Trophoblast cell (in vitro differentiated cells and primary cell): Measurements from ENCODE around the gene TOPBP1.
A peak's percentile ranks its signal among the peaks of the same experiment; 100 is the strongest.

Experiments used
- DNase-seq, 2 donors: peaks; one replicate each; pipeline ENCODE4 v3.0.0-alpha.2; 2016
- H2AFZ ChIP-seq: 2 replicates; pipeline ENCODE4 v1.6.1; 2013; ENCODE audit warnings: low read length, moderate library complexity, mild to moderate bottlenecking; ENCODE audit not compliant: insufficient read depth, poor library complexity
- H2AK5ac ChIP-seq: 2 replicates; pipeline ENCODE4 v1.6.1; 2013; ENCODE audit warnings: mild to moderate bottlenecking, low read length
- H2BK120ac ChIP-seq: 2 replicates; pipeline ENCODE4 v1.6.1; 2013; ENCODE audit warnings: low read length, mild to moderate bottlenecking, moderate library complexity; ENCODE audit not compliant: insufficient read depth, poor library complexity
- H2BK12ac ChIP-seq: 2 replicates; pipeline ENCODE4 v1.6.1; 2013; ENCODE audit warnings: mild to moderate bottlenecking, low read length, moderate library complexity
- H2BK5ac ChIP-seq: 2 replicates; pipeline ENCODE4 v1.6.1; 2013; ENCODE audit warnings: low read length, low read depth, moderate library complexity, mild to moderate bottlenecking; ENCODE audit not compliant: poor library complexity
- H3K14ac ChIP-seq: 2 replicates; pipeline ENCODE4 v1.6.1; 2013; ENCODE audit warnings: mild to moderate bottlenecking, low read length
- H3K18ac ChIP-seq: 2 replicates; pipeline ENCODE4 v1.6.1; 2013; ENCODE audit warnings: mild to moderate bottlenecking, low read length
- H3K23ac ChIP-seq: 2 replicates; pipeline ENCODE4 v1.6.1; 2013; ENCODE audit warnings: low read length
- H3K27ac ChIP-seq: 2 replicates; pipeline ENCODE4 v1.5.1; 2013; ENCODE audit warnings: low read depth, mild to moderate bottlenecking, inconsistent platforms, low read length, moderate library complexity
- H3K27me3 ChIP-seq: 2 replicates; pipeline ENCODE4 v1.6.1; 2013; ENCODE audit warnings: inconsistent platforms, mild to moderate bottlenecking, low read length, moderate library complexity; ENCODE audit not compliant: insufficient read depth
- H3K36me3 ChIP-seq, 2 experiments: 1 replicate in 1 of 2; 2 replicates in 1 of 2; pipeline ENCODE4 v1.6.1; 2013; ENCODE audit warnings: low read length in 2 of 2, mild to moderate bottlenecking in 2 of 2, moderate library complexity in 1 of 2; ENCODE audit not compliant: insufficient read depth in 2 of 2, control insufficient read depth in 1 of 2
- H3K4ac ChIP-seq: 2 replicates; pipeline ENCODE4 v1.6.1; 2013; ENCODE audit warnings: low read depth, mild to moderate bottlenecking, low read length, moderate library complexity
- H3K4me1 ChIP-seq, 2 experiments: 1 replicate in 1 of 2; 2 replicates in 1 of 2; pipeline ENCODE4 v1.6.1; 2013; ENCODE audit warnings: low read length in 2 of 2, mild to moderate bottlenecking in 2 of 2, moderate library complexity in 1 of 2; ENCODE audit not compliant: insufficient read depth in 2 of 2, control insufficient read depth in 1 of 2
- H3K4me2 ChIP-seq: 2 replicates; pipeline ENCODE4 v1.6.1; 2013; ENCODE audit warnings: inconsistent platforms, mild to moderate bottlenecking, low read length, moderate library complexity
- H3K4me3 ChIP-seq: 2 replicates; pipeline ENCODE4 v1.5.1; 2013; ENCODE audit warnings: mild to moderate bottlenecking, low read depth, low read length, inconsistent platforms
- H3K79me1 ChIP-seq: one replicate; pipeline ENCODE4 v1.6.1; 2013; ENCODE audit warnings: low read length
- H3K79me2 ChIP-seq: 2 replicates; pipeline ENCODE4 v1.6.1; 2013; ENCODE audit warnings: low read length, mild to moderate bottlenecking; ENCODE audit not compliant: control insufficient read depth, insufficient read depth, poor library complexity
- H3K9ac ChIP-seq: 2 replicates; pipeline ENCODE4 v1.6.1; 2013; ENCODE audit warnings: mild to moderate bottlenecking, low read length
- H3K9me3 ChIP-seq: 2 replicates; pipeline ENCODE4 v1.6.1; 2013; ENCODE audit warnings: low read depth, mild to moderate bottlenecking, control low read depth, inconsistent platforms, low read length; ENCODE audit not compliant: insufficient read depth
- H4K12ac ChIP-seq: 2 replicates; pipeline ENCODE4 v1.6.1; 2013; ENCODE audit warnings: low read depth, mild to moderate bottlenecking, low read length, moderate library complexity
- H4K8ac ChIP-seq: 2 replicates; pipeline ENCODE4 v1.6.1; 2013; ENCODE audit warnings: low read depth, mild to moderate bottlenecking, low read length, moderate library complexity
- H4K91ac ChIP-seq: one replicate; pipeline ENCODE4 v1.6.1; 2013; ENCODE audit warnings: low read depth, mild to moderate bottlenecking, low read length, moderate library complexity
- WGBS: extraction: QIAGEN DNeasy Blood & Tissue Kit; methylation state at CpG from one replicate; pipeline ENCODE4 v1.1.7; 2013; ENCODE audit warnings: missing lambda C conversion rate; ENCODE audit not compliant: insufficient read length, insufficient coverage; ENCODE audit errors: extremely low coverage; 5-methylcytosine and 5-hydroxymethylcytosine counted together

TOPBP1 gene

DNA sequence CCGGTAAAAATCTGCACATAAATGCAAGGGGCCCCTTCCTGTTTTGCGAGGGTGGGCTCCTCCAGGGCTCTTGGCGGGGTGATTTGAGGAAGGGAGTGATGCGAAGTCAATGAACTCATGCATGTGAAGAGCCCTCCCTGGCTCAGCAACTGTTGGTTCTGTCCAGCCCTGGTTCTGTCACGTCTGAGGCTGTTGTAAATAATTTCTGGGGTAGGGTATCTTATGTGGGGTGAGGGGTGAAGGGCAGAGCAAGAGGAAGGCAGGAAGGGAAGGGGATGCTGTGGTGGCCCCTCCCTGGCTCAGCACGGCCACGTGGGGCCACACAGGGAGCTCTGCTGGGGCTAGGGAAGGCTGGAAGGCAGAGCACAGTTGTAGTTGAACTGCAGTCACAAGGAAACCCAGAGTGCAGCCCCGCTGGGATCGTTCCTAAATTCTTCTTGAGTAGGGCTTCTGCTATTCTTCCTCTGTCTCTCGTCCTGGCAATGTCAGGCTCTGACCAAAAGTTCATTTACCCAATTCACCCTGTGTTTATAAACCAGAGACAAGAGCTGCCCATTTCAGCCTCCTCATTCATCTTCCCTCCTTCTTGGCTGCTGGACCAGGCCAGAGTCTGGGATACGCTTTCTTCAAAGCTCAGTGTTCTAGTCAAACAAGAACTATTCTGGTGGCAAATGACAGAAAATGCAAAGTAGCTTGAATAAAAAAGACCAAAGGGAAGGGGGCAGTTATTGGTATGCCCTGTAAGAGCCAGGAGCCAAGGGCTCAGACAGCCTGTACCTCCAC lies 14.8 kb upstream of the TOPBP1 start:
- Histone ChIP-seq H3K27ac (no peak overlapping the region), H2BK5ac (no peak overlapping the region), H3K4me1 (peaks cover 2 to 4% of the 10 kb centered on the region in 2 experiments), H3K79me1 (no peaks in the 10 kb centered on the region), H3K9me3 (peaks cover 3% of the 10 kb centered on the region), H3K4me3 (no peak overlapping the region), H3K36me3 (no peaks in the 10 kb centered on the region), H3K18ac (no peak overlapping the region), H2AFZ (no peak overlapping the region), H2BK120ac (no peak overlapping the region), H2AK5ac (no peak overlapping the region), H3K14ac (no peak overlapping the region), H4K12ac (no peak overlapping the region), H3K79me2 (no peaks in the 10 kb centered on the region), H3K23ac (no peak overlapping the region), H2BK12ac (no peak overlapping the region), H3K9ac (no peak overlapping the region), H3K4ac (no peak overlapping the region), H3K4me2 (no peak overlapping the region), H4K8ac (no peak overlapping the region), H4K91ac (no peak overlapping the region), H3K27me3 (peaks cover 9% of the 10 kb centered on the region)
- no CpG with 5 or more reads among the region's 11 CpGs for WGBS
- no peak for DNase-seq

DNA sequence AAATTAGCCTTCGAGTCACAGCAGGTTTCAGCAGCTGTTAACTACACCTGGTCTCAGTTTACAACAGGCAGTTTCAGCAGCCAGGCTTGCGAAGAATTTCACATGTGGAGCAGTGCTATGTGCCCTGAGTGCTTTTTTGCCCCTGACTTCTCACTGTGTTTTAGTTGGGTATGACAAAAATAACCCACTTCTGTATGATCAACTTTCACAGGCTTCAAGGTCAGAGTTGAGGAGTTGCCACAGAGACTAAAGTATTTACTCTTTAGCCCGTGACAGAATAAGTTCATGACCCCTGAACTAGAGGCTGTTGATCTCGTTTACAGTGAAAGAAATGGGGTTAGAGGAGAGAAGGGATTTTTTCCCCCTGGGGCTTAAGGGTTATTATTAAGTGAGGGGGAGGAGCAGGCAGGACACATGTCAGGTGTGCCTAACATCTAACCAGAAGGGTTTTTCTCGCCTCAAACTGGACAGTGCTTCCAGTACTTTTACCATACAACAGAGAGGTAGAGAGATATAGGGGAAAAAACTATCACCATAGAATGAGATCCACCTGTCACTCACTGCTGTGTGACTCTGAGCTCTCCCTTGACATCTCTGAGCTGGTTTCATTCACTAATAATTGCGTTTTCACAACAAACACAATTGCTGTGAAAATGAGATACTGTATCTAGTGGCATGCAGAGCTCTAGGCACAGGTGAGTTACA lies 14.0 kb upstream of the TOPBP1 start:
- H3K36me3 ChIP-seq = no peaks in the 10 kb centered on the region
- no peak overlapping the region for H2BK120ac ChIP-seq
- H2BK12ac ChIP-seq = no peak overlapping the region
- H3K27ac ChIP-seq = no peak overlapping the region
- no peaks in the 10 kb centered on the region for H3K9me3 ChIP-seq
- no peak overlapping the region for H2AFZ ChIP-seq
- no peak overlapping the region for H4K8ac ChIP-seq
- no CpG with 5 or more reads among the region's 6 CpGs for WGBS
- no peak overlapping the region for H4K91ac ChIP-seq
- no peak overlapping the region for H3K9ac ChIP-seq
- no peak overlapping the region for H3K23ac ChIP-seq
- H3K4me2 ChIP-seq = no peak overlapping the region
- no peak overlapping the region for H3K18ac ChIP-seq
- no peaks in the 10 kb centered on the region for H3K79me2 ChIP-seq
- H3K4me1 ChIP-seq = peaks cover 2 to 4% of the 10 kb centered on the region in 2 experiments
- H2BK5ac ChIP-seq = no peak overlapping the region
- H3K79me1 ChIP-seq = no peaks in the 10 kb centered on the region
- no peak overlapping the region for H2AK5ac ChIP-seq
- no peak overlapping the region for H3K4me3 ChIP-seq
- H3K27me3 ChIP-seq = peaks cover 9% of the 10 kb centered on the region
- DNase-seq = peak in 1 of 2 donors; percentile 10
- H4K12ac ChIP-seq = no peak overlapping the region
- H3K14ac ChIP-seq = no peak overlapping the region
- H3K4ac ChIP-seq = no peak overlapping the region

DNA sequence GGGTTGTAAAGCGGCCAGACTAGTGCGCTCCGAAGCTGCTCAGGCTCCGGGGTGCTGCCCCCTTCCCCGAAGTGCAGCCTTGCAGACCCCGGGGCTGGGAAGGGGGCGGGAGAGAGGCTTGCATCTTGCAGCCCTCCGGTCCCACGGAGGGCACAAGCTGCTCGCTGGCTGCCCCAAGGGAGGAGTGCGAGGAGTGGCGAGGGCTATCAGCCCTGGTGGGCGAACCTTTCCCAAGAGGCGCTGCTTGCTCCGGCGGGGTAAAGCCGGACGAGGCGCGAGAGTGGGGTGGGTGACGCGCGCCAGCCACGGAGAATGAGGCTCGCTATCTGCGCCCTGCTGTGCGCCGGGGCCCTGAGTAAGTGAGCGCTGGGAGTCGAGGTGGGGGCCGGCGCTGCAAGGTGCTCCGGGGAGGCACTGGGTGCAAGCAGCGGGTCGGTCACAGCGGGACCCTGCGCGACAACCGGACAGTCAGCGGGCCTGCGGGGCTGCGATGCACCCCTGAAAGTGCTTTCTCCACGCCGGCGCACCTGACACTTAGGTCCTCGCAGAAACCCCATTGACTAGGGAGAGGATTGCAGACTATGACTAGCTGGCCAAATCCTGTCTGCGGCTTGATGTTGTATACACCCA lies 12.7 kb upstream of the TOPBP1 start:
- H3K79me2 ChIP-seq = no peaks in the 10 kb centered on the region
- H3K9me3 ChIP-seq = no peaks in the 10 kb centered on the region
- H3K4ac ChIP-seq = no peak overlapping the region
- peak overlapping the region; percentile 46 for H3K4me2 ChIP-seq
- H3K9ac ChIP-seq = no peak overlapping the region
- H4K12ac ChIP-seq = no peak overlapping the region
- H3K14ac ChIP-seq = no peak overlapping the region
- peaks cover 9% of the 10 kb centered on the region for H3K27me3 ChIP-seq
- H3K79me1 ChIP-seq = no peaks in the 10 kb centered on the region
- H3K27ac ChIP-seq = no peak overlapping the region
- no peaks in the 10 kb centered on the region for H3K36me3 ChIP-seq
- H3K4me1 ChIP-seq = peaks cover 2 to 4% of the 10 kb centered on the region in 2 experiments
- no peak overlapping the region for H2AK5ac ChIP-seq
- no peak overlapping the region for H2BK120ac ChIP-seq
- H4K91ac ChIP-seq = no peak overlapping the region
- DNase-seq = no peak
- no peak overlapping the region for H4K8ac ChIP-seq
- peak overlapping the region; percentile 59 for H2AFZ ChIP-seq
- no peak overlapping the region for H2BK5ac ChIP-seq
- no CpG with 5 or more reads among the region's 47 CpGs for WGBS
- H2BK12ac ChIP-seq = no peak overlapping the region
- no peak overlapping the region for H3K23ac ChIP-seq
- H3K18ac ChIP-seq = no peak overlapping the region
- H3K4me3 ChIP-seq = peak overlapping the region; percentile 37

DNA sequence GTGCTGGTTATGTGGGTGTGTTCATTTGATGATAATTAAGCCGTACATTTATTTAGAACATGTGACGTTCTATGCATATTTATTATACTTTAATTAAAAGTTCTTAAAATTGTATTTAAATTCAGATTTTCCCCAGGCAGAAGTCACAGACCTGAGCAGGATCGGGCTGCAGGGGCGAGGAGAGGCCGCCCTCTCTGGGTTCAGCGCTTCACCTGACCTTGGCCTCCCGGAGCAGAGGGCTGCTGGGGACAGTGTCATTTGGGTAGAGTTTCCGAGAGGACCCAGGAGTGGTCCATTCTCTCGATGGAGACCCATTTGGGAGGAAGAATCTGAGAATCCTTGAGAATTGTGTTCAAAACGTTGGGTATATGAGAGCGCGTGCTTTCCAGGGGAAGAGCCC lies 12.0 kb upstream of the TOPBP1 start:
- no peak overlapping the region for H3K4me3 ChIP-seq
- WGBS = no CpG with 5 or more reads among the region's 12 CpGs
- no peaks in the 10 kb centered on the region for H3K36me3 ChIP-seq
- peak overlapping the region; percentile 46 for H3K4me2 ChIP-seq
- H2AFZ ChIP-seq = no peak overlapping the region
- no peak overlapping the region for H3K23ac ChIP-seq
- no peak overlapping the region for H4K8ac ChIP-seq
- DNase-seq = no peak
- H3K18ac ChIP-seq = no peak overlapping the region
- no peak overlapping the region for H2AK5ac ChIP-seq
- no peak overlapping the region for H2BK5ac ChIP-seq
- H3K79me1 ChIP-seq = no peaks in the 10 kb centered on the region
- H2BK12ac ChIP-seq = no peak overlapping the region
- H3K79me2 ChIP-seq = no peaks in the 10 kb centered on the region
- no peaks in the 10 kb centered on the region for H3K9me3 ChIP-seq
- no peak overlapping the region for H3K14ac ChIP-seq
- no peak overlapping the region for H3K27ac ChIP-seq
- H2BK120ac ChIP-seq = no peak overlapping the region
- peaks cover 2 to 4% of the 10 kb centered on the region in 2 experiments for H3K4me1 ChIP-seq
- H3K9ac ChIP-seq = no peak overlapping the region
- H4K91ac ChIP-seq = no peak overlapping the region
- H3K4ac ChIP-seq = no peak overlapping the region
- H3K27me3 ChIP-seq = peaks cover 9% of the 10 kb centered on the region
- no peak overlapping the region for H4K12ac ChIP-seq
